ENCODE data around the gene VWDE.
"Not testable (repeated sequence)": the region's sequence is repeated elsewhere in the genome, so short reads cannot be mapped to it uniquely, and the experiment has no call there.

The VWDE gene

DNA sequence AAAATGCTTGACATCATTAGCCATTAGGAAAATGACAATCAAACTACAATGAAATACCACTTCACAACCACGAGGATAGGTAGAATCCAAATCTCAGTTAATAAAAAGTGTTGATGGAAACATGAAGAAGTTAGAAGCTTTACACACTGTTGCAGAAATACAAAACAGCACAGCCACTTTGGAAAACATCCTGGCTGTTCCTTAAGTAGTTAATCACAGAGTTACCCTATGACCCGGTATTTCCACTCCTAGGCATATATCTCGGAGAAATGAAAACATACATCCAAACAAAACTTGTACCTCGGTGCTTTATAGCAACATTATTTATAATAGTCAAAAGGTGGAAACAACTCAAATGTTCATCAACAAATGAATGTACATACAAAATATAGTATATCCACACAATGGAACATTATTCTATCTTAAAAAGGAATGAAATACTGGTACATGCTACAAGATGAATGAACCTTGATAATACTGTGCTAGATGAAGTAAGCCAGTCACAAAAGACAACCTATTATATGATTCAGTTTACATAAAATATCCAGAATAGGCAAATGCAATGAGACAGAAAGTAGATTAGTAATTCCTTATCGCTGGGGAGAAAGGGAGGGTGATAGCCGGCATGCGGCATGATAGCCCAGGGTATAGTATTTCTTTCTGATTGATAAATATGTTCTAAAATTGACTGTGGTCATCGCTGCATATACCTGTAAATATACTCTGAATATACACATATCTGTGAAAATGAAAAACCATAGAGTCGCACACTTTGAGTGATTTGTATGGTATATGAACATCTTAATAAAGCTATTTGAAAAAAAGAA is 1.9 kb downstream of the VWDE start:
- FAIRE-seq: no peak

DNA sequence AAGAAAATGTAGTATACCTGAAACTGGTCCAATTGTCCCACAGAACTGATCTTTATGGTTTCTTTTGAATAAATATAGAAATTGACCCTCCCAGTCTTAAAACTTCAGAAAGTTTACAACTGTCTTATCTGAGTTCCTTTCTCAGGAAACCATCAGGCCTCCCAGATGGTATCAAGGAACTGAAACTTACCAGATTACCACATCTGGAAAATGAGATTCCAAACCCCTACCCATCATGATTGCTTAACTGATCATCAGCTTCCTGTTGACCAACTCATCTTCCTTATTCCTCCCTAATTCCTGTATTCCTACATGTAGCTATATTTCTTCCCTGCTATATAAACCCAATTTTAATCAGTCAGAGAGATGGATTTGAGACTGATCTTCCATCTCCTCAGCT is 5.5 kb downstream of the VWDE start:
- FAIRE-seq: no peak

DNA sequence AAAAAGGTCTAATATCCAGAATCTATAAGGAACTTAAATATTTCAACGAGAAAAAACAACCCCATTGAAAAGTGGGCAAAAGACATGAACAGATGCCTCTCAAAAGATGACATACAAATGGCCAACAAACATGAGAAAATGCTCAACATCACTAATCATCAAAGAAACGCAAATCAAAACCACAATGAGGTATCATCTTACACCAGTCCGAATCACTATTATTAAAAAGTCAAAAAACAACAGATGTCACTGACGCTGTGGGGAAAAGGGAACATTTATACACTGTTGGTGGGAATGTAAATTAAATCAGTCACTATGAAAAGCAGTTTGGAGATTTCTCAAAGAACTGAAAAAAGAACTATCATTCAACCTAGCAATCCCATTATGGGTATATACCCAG is 6.0 kb downstream of the VWDE start:
- no peak for FAIRE-seq

DNA sequence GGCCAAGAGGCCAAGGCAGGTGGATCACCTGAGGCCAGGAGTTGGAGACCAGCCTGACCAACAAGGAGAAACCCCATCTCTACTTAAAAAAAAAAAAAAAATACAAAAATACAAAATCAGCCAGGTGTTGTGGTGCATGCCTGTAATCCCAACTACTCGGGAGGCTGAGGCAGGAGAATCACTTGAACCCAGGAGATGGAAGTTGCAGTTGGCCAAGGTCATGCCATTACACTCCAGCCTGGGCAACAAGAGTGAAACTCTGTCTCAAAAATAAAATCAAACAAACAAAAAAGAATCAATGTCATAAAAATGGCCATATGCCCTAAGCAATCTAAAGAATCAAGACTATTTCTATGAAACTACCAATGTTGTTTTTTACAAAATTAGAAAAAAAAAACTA is 7.0 kb downstream of the VWDE start:
- FAIRE-seq: not testable (repeated sequence)

DNA sequence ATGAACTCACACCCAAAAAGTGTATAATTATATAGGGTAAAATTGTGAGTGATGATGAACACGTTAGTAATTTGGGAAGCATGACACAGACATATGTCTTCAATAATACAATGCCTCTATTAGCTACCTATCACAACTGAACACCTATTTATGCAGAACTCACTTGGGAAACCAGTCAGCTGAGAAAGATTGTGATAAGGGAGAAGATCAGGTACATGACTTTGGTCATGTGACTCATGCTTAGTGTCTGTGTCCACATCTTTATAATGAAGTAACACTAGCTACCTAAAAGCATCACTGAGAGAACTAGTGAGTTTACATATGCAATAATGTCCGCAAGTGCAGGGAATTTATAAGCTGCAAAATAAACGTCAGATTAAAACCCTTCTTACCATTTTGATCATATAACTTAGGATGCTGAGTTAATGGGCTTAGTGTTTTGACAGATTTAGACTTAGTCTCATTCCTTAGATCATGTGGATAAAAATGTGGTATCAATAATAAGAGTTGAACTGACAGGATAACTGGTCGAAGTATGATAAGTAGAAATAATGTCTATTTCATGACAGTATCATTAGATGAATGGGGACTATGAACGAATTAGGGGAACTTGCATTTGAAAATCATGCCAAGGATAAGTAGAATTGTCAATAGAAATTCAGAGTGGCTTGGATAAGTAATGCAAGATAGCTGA is 11.6 kb downstream of the VWDE start:
- no peak for FAIRE-seq

DNA sequence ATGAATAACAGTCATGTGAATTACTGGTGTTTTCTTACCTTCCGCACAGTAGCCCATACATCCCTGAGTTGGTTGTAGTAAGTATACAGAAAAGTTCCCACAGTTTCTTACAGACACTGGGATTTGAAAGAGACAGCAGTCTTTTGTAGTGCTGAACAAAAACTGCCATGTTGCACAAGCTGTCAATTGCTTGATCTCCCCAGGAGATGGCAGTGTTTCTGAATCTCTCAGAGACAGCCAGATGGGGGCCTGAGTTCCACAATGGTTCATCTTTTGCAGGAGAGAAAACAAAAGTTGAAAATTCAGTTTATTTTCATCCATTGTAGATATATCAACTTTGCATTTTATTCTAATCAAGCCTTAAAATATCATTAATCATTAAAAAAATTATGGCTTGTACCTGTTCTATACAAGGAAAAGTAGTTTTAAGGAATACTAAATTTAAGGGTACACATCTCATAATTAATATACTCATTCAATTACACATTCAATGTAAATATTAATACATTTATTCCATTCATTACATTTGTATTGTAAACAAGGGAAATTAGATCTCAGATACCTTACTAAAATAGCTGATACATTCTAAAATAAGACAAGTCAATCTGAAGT is 14.5 kb downstream of the VWDE start:
- peak; percentile 96 for FAIRE-seq

DNA sequence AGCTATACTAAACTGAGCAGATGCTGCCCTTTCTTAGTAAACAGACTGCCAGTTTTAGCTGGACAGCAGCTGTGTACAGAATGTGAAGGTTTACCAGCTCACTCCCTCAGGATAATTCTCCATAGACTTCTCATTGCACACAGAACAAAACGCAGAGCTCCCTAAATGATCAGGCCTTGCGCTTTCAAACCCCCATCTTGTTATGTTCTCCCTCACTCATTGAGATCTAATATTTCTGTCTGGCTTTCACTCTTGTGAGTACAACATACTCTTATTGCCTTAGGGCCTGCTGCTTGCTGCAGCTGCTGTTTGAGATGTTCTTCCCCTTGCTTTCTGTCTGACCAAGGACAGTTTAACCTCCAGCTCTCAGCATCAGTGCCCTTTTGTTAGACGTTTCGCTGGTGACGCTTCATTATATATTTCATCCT is 17.3 kb downstream of the VWDE start:
- no peak for FAIRE-seq

DNA sequence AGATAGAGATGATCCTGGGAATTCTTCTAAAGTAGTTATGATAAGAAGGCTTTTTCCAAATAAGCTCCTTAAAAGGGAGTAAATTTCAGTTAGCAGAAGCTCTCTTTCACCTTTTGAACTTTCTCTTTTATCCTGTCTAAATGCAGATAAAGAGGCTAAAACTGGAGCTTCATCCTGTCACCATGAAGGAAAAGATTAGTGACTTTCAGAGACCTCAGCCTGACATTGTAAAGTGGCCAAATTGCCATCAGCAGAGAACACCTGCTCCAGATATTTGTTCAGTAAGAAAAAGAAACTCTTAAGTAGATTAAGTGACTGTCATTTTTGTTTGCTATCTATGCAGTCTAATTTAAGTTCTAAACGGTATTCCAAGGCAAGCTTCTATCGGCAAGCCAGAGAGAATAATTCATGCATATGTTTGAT is 18.3 kb downstream of the VWDE start:
- no peak for FAIRE-seq

DNA sequence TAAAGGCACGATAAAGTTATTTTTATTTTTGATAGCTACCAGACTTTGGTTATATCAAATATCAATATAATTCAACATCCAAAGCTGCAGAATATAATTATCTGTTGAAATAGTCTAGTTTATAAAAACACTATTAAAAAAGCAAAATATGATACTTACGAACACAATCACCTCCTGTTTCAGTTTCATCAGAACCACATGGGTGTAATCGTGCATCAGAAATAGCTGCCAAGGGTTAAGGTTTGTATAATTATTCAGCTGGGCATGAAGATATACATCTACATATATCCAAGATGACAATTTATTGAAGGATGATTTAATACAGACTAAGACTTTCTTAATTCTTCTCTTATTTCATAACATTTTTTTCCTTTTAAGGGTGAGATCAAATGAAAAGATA is 20.3 kb downstream of the VWDE start:
- no peak for FAIRE-seq

DNA sequence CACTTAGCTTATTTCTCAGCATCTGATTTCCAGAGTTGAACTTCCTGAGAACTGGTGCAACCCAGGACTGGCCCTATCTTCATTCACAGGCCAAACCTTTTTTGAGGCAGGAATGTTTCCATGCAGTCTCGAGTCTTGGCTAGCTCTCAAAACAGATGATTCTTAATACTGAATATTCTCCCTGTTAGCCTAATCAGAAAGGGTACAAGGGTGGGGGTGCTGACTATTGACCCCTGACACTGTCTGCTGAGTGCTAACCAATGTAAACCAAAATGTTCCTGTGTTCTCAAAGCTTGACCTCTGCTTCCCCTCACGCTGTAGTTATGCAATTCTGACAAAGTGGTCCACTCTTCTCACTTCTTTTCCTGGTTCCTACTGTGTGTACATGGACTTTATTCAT is 25.3 kb downstream of the VWDE start:
- FAIRE-seq: no peak

DNA sequence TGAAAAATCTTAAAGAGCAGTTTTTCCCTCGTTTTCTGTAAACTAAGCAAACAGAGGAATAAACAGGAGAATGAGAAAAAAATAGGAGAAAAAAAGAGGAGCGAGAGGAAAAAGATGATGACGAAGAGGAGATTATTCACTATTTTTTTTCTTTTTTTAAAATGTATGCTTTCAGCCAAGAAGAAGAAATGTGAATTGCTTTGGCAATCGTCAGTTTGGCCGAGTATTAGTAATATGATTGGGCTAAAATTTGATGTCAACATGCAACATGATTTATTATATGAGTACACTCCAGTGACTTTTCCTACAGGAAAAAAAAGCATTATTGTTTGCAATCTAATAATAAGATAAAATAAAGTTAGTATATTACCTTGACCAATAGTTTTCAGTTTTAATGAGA is 26.3 kb downstream of the VWDE start:
- FAIRE-seq: no peak

DNA sequence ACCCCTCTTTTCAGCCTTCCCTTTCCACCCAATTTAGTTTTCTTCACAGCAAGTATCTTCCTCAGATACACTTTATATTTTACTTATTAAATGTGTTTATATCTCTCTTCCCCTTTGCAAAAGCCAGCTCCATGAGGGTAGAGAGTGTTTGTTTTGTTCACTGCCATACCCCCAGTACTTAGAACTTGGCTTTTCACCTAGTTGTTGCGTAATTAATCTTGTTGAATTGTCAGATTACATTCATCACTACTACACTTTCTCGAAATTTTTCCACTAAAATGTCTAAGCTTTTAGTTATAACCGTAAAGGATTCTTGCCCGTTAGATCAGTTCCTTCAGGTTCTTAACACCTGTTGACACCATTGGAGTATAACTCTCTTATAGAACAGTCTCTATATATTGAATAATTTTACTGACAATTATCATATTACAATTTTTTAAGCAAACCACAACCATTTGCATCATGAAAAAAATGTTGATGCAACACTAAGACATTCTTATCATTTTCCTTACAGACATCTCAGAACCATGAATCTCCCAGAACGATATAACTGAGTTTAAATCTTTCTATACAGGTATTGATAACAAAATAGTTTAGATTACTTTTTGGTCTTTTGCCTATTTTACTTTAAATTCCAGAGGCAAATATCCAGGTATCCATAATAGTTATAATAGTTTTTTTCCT is 29.9 kb downstream of the VWDE start:
- FAIRE-seq: no peak

DNA sequence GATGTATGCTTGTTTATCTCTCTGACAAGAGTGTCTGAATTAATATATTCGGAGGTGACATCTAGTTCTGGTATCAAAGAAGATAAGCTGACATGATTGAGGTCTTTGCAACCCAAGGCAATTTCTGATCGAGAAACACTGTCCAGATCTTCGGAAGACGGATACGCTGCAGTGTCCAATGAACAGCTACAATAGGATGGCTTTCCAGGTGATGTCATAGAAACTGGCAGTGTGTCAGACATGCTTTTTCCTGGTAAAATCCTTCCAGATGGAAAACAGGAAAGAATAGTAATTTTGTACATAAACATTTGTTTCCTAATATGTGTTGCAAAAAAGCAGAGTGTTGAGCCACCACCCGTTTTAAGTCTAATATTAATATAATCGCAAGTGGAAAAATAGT is 33.4 kb downstream of the VWDE start:
- no peak for FAIRE-seq

DNA sequence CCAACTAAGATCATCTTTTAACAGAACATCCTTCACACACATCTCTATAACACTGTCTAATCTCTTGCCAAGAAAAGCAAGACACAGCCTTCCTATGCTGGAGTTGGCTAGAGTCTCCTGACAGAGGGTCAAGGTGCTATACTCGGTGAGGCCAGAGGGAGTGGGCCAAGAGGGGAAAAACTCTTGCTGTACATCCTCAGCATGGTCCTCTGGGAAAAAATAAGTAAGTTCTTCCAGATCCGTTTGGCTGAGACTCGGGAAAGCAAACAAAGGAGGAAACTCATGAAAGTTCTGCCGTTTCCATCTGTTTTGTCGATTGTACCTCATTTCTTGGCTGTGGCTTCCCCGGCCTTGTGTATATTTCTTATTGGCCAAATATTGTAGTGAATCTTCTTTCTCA is 33.9 kb downstream of the VWDE start:
- FAIRE-seq: no peak

DNA sequence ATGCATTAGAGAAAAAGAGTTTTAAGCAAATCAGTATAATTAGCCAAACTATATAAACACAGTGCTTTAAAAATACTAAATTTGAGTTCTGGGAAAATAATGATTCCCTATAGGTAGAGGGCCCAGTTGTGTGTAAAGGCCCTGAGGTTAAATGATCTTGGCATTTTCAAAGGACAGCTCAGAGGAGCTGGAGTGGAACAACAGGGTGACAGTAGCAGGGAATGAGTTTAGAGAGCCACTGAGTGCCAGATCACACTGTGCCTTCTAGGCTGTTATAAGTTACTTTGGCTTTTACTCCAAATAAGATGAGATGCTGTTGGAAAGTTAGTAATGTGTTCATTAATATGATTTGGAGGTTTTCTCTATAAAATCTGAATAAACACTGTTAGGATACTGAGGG is 34.6 kb downstream of the VWDE start:
- FAIRE-seq: no peak

DNA sequence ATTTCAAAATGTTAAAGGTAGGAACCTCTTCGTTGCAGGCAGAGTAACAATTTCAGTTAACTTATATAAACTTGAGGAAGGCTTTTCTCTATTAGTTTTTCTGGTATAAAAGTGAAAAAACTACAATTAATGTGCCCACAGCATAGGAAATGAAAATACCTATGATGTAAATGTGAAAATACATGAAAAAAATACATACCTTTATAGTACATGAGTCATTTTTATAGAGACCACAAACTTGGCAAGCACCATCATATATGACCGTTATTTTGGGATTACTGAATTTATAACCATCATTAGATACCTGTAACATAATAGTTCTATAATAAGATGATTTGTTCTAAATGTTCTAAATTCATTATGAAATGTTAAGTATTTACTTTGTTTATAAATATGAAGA is 42.7 kb downstream of the VWDE start:
- FAIRE-seq: no peak

DNA sequence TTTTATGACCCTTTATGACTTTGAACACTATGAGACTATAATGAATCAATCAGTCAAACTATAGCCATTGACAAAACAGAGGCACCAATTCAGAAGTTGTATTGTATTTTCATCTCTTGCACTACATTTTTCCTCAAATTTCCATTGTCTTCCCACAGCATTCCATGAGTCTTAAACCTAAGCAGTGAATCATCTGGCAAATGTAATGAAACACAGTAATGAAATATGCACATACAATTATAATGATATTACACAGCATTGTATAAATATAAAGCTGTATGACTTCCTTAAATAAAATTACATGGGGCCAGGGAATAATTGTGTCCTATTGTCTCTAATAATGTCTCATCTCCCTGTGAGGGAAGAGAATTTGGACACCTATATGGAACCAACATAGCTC is 45.0 kb downstream of the VWDE start:
- no peak for FAIRE-seq

DNA sequence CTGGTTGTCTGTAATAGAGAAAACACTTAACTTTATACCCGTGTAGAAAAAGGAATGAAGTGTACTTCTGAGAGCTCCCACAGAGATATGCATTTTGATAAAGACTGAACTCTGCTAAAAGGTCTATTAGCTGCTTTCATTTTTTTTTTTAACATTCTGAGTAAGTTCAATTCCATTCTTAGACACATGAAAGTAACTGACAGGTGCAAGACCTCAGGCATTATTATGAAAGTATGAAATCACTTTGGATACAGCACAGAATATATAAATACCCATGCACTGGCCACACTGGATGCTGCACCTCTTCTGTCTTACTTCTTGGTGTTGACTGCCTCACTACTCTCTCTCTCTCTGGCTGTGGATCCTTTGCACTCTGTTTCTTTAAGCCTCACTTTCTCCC is 46.2 kb downstream of the VWDE start:
- no peak for FAIRE-seq

DNA sequence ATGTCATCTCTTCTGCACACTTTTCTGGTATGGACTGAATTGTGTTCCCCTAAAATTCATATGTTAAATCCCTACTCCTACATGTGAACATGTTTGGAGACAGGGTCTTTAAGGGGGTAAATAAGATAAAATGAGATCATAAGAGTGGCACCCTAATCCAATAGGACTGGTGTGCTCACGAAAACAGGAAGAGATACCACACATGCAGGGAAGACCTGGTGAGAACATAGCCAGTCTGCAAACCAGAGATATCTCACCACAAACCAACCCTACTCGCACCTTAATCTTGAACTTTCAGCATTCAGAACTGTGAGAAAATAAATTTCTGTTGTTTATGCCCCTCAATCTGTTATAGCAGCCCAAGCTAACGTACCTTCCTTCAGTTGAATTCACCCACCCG is 51.8 kb downstream of the VWDE start:
- FAIRE-seq: no peak

DNA sequence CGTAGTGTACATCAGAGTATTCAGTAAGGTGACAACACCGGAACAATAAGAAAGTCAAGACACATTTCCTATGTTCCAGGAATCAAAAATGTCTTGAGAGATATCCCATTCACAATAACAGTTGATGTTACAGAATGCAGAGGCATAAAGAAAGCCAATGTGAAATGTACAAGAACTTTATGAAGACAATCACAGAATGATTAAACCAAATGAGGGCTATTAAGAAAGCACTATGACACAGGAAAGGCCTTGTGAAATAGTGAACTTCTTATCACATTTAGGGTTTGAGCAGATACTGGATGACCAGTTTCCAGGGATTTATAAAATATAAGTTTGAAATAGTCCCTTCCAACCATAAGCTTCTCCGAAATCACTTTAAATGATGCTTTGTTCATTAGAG is 52.7 kb downstream of the VWDE start:
- FAIRE-seq: no peak

DNA sequence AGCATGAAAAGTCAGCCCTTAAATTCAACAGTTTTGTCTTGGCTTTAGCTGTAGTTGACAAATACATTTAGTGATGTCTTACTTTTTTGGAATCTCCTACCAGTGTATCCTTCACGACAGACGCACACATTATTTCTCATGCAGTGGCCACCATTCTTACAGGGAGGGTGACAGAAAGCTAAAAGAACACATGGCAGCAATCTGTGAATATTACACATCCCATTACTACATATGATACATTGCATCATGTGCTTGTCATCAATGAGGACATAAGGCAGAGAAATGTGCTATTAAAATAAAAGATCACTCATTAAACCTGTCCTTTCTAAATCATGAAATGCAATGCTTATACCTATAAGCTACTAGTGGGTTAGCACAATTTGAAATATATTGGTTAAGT is 66.6 kb downstream of the VWDE start:
- no peak for FAIRE-seq

DNA sequence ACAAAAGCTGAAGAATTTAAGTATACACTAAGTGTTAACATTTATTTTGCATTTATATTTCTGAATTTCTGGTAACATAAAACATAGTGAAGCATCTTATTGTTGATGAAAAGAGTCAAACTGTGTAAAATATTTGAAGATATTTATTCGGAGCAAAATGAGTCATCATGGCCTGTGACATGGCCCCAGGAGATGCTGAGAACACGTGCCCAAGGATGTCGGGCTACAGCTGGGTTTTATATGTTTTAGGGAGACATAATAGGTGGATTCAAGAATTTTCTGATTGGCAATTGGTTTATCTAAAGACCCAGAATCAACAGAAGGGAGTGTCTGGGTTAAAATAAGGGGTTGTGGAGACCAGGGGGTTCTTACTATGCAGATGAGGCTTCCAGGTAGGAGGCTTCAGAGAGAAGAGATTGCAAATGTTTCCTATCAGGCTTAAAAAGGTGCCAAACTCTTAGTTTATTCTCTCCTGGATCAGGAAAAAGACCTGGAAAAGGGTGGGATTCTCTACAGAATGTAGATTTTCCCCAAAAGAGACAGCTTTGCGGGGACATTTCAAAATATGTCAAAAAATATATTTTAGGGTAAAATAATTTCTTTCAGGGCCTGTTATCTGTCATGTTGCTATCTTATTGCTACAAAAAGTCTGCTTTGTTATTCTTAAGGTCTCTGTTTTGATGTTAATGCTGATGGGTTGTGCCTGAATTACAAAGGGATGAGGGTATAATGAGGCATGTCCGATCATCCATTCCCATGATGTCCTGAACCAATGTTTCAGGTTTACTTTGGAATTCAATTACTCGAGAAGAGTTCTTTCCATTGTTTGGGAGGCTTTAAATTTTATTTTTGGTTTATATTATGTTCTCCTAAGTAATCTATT is 74.5 kb downstream of the VWDE start:
- no peak for FAIRE-seq

DNA sequence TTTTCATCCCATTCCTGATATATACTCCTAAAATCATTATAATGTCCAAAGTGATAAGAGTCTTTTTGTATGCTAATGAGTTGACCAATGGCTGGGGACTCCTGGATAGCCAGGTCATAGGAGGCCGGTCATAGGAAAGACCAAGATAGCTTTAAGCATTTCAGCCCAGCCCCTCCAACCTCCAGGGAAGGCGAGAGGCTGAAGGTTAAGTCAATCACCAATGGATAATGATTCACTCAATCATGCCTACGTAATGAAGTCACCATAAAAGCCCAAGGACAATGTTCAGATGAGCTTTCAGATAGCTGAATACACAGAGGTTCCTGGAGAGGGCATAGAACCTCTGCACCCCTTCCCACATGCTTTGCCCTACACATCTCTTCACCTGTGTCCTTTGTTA is 75.7 kb downstream of the VWDE start:
- FAIRE-seq: no peak
